PC-3 (cell line): ENCODE measurements around the gene RIMBP2. TPM values are rescaled to one million over a fixed set of nuclear protein-coding genes. Genes with fewer than 3 reads are reported as not detected.

Experiments
- ATAC-seq: fragments of 200-7000 bp; cut with Tn5 transposase; 2 replicates; pipeline ENCODE4 v1.9.1; 2020; ENCODE audit warnings: mild to moderate bottlenecking, moderate library complexity
- BruUV-seq: library from RNA; stranded (reverse); fragments of 400-500 nt; replicated peaks from 2 replicates; lab custom pipeline; 2021; lab: Mats Ljungman, UMichigan
- CTCF ChIA-PET: fragments of 300-600 bp; sonication (Branson Sonifier 250); formaldehyde crosslinking; loops from one replicate; lab custom pipeline; 2022; ENCODE audit warnings: antibody characterized with exemption; lab: Charles Lee
- POLR2A ChIA-PET: fragments of 300-600 bp; sonication (Branson Sonifier 250); formaldehyde crosslinking; loops from one replicate; lab custom pipeline; 2022; ENCODE audit warnings: antibody characterized with exemption; ENCODE audit not compliant: unreplicated experiment; lab: Charles Lee
- DNase-seq: peaks from one replicate; pipeline ENCODE4 v3.0.0-alpha.2; 2015
- H2AFZ ChIP-seq: fragments of 300-600 bp; sonication (generic); 2 replicates; pipeline ENCODE4 v1.6.0; 2016; ENCODE audit warnings: antibody characterized with exemption, low read length
- H3F3A ChIP-seq: fragments of 300-600 bp; sonication (generic); one replicate; pipeline ENCODE4 v1.6.0; 2017; ENCODE audit warnings: antibody characterized with exemption, low read length, control low read depth, mild to moderate bottlenecking; ENCODE audit not compliant: unreplicated experiment
- H3K27ac ChIP-seq: fragments of 300-600 bp; sonication (generic); 2 replicates; pipeline ENCODE4 v1.5.1; 2016; ENCODE audit warnings: mild to moderate bottlenecking, low read length
- H3K27me3 ChIP-seq: fragments of 300-600 bp; sonication (generic); 2 replicates; pipeline ENCODE4 v1.6.1; 2016; ENCODE audit warnings: low read length, mixed read lengths
- H3K36me3 ChIP-seq: fragments of 300-600 bp; sonication (generic); 2 replicates; pipeline ENCODE4 v1.6.1; 2016; ENCODE audit warnings: low read depth, mixed run types, low read length, mixed read lengths
- H3K4me1 ChIP-seq: fragments of 300-600 bp; sonication (generic); 2 replicates; pipeline ENCODE4 v1.5.1; 2016; ENCODE audit warnings: low read length; ENCODE audit not compliant: insufficient read depth
- H3K4me2 ChIP-seq: fragments of 300-600 bp; sonication (generic); 2 replicates; pipeline ENCODE4 v1.6.0; 2016; ENCODE audit warnings: low read length
- H3K4me3 ChIP-seq: fragments of 300-600 bp; sonication (generic); 2 replicates; pipeline ENCODE4 v1.5.1; 2016; ENCODE audit warnings: mild to moderate bottlenecking, low read length, mixed read lengths
- H3K79me2 ChIP-seq: fragments of 300-600 bp; sonication (generic); 2 replicates; pipeline ENCODE4 v1.6.1; 2017; ENCODE audit warnings: low read length, mixed read lengths
- H3K9ac ChIP-seq: fragments of 300-600 bp; sonication (generic); 2 replicates; pipeline ENCODE4 v1.6.0; 2016; ENCODE audit warnings: mild to moderate bottlenecking, low read length
- H3K9me2 ChIP-seq: fragments of 300-600 bp; sonication (generic); replicated peaks from 2 replicates; pipeline ENCODE4 v1.6.1; 2016; ENCODE audit warnings: mixed run types, low read length, mixed read lengths
- H3K9me3 ChIP-seq: fragments of 300-600 bp; sonication (generic); 2 replicates; pipeline ENCODE4 v1.6.1; 2016; ENCODE audit warnings: low read length, mixed read lengths
- H4K20me1 ChIP-seq: fragments of 300-600 bp; sonication (generic); 2 replicates; pipeline ENCODE4 v1.6.1; 2016; ENCODE audit warnings: low read length, mixed read lengths
- EZH2 ChIP-seq: fragments of 300-600 bp; sonication (generic); IDR thresholded peaks from one replicate; pipeline ENCODE4 v1.6.1; 2017; ENCODE audit warnings: antibody characterized with exemption, mild to moderate bottlenecking, low read length; ENCODE audit not compliant: unreplicated experiment
- EZH2phosphoT487 ChIP-seq: fragments of 300-600 bp; sonication (generic); IDR thresholded peaks from 2 replicates; pipeline ENCODE4 v1.6.1; 2018; ENCODE audit warnings: mild to moderate bottlenecking, antibody characterized with exemption, low read length, borderline replicate concordance
- intact Hi-C: fragments of 100-400 bp; cut with micrococcal nuclease; formaldehyde crosslinking; loops from 2 replicates; pipeline ENCODE4 v1.9.0; 2023
- total RNA-seq: library from RNA; depleted of rRNA; stranded (reverse); fragments of >200 nt; gene quantifications from 2 replicates; pipeline ENCODE4 v1.2.3, GENCODE V29; 2014
- TF ChIP-seq, protein P1 (sequence below): fragments of 300-600 bp; sonication (generic); conservative IDR thresholded peaks from 2 replicates; pipeline ENCODE4 v1.5.1; 2017; ENCODE audit warnings: antibody characterized with exemption, low read depth, mild to moderate bottlenecking, low read length

The RIMBP2 gene
- total RNA-seq, 1 experiment from 2014 or later = not detected

DNA sequence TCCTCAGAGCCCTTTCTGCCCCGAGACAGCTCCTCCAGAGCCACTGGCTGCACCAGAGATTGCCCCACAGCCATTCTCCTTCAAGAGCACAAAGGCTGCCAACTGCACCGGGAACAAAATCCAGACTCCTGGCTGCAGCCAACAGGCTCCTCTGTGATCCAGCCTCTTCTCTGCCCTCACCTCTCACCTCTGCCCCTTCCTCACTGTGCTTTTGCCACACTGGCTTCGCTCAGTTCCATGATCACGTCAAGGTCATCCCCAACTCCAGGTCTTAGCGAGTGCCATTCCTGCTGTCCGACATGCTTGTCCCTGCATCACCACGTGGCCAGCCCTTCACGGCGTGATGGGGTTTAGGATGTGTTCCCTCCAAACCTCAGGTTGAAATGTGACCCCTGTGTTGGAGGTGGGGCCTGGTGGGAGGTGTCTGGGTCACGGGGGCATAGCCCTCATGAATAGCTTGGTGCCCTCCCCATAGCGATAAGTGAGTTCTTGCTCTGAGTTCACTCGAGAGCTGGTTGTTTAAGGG lies 229.1 kb downstream of the RIMBP2 start:
- DNase-seq = no peak
- Histone ChIP-seq H3K4me3 (no peak overlapping the region), H4K20me1 (no peaks in the 10 kb centered on the region), H3F3A (no peaks in the 10 kb centered on the region), H3K4me2 (no peak overlapping the region), H3K79me2 (no peaks in the 10 kb centered on the region), H3K27ac (no peak overlapping the region), H3K27me3 (no peaks in the 10 kb centered on the region), H3K36me3 (no peaks in the 10 kb centered on the region), H3K4me1 (no peaks in the 10 kb centered on the region), H3K9me3 (no peaks in the 10 kb centered on the region), H3K9me2 (no peaks in the 10 kb centered on the region), H3K9ac (no peak overlapping the region), H2AFZ (no peak overlapping the region)
- intact Hi-C loops = no loop called here
- ATAC-seq = no peak
- BruUV-seq = no TSS peak
- TF ChIP-seq EZH2 = no peak
- TF ChIP-seq EZH2phosphoT487 = no peak
- TF ChIP-seq, protein P1, sequence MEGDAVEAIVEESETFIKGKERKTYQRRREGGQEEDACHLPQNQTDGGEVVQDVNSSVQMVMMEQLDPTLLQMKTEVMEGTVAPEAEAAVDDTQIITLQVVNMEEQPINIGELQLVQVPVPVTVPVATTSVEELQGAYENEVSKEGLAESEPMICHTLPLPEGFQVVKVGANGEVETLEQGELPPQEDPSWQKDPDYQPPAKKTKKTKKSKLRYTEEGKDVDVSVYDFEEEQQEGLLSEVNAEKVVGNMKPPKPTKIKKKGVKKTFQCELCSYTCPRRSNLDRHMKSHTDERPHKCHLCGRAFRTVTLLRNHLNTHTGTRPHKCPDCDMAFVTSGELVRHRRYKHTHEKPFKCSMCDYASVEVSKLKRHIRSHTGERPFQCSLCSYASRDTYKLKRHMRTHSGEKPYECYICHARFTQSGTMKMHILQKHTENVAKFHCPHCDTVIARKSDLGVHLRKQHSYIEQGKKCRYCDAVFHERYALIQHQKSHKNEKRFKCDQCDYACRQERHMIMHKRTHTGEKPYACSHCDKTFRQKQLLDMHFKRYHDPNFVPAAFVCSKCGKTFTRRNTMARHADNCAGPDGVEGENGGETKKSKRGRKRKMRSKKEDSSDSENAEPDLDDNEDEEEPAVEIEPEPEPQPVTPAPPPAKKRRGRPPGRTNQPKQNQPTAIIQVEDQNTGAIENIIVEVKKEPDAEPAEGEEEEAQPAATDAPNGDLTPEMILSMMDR = no peak
- CTCF ChIA-PET = interaction anchor here (0.6 kb wide), 1 partner anchor 291 kb away, joined by 4 read pairs; no protein-coding TSS in a partner anchor
- POLR2A ChIA-PET = no interaction called here

DNA sequence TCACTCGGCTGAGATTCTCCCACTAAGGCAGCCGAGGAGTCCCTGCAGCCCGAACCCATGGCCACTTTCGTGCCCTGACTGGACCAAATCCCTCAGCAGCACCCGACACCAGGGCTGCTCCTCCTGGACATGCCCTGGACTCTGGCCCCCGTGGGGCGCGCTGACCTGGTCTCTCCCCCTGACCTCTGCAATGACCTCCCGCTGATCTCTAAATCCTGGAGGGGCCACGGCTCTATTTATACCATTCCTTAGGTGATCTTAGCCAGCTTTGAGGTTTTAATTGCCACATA lies 230.0 kb downstream of the RIMBP2 start:
- CTCF ChIA-PET = interaction anchor here (0.6 kb wide), 1 partner anchor 292 kb away, joined by 4 read pairs; no protein-coding TSS in a partner anchor
- BruUV-seq = no TSS peak
- Histone ChIP-seq H3K36me3 (no peaks in the 10 kb centered on the region), H3K9me3 (no peaks in the 10 kb centered on the region), H2AFZ (no peak overlapping the region), H3K4me1 (no peaks in the 10 kb centered on the region), H3K27me3 (no peaks in the 10 kb centered on the region), H3K79me2 (no peaks in the 10 kb centered on the region), H3K27ac (no peak overlapping the region), H3K4me3 (no peak overlapping the region), H3K9ac (no peak overlapping the region), H3K9me2 (no peaks in the 10 kb centered on the region), H3F3A (no peaks in the 10 kb centered on the region), H3K4me2 (no peak overlapping the region), H4K20me1 (no peaks in the 10 kb centered on the region)
- no peak for DNase-seq
- TF ChIP-seq, protein P1 = no peak
- no peak for TF ChIP-seq EZH2
- TF ChIP-seq EZH2phosphoT487 = no peak
- ATAC-seq = no peak
- intact Hi-C loops = no loop called here
- POLR2A ChIA-PET = no interaction called here

DNA sequence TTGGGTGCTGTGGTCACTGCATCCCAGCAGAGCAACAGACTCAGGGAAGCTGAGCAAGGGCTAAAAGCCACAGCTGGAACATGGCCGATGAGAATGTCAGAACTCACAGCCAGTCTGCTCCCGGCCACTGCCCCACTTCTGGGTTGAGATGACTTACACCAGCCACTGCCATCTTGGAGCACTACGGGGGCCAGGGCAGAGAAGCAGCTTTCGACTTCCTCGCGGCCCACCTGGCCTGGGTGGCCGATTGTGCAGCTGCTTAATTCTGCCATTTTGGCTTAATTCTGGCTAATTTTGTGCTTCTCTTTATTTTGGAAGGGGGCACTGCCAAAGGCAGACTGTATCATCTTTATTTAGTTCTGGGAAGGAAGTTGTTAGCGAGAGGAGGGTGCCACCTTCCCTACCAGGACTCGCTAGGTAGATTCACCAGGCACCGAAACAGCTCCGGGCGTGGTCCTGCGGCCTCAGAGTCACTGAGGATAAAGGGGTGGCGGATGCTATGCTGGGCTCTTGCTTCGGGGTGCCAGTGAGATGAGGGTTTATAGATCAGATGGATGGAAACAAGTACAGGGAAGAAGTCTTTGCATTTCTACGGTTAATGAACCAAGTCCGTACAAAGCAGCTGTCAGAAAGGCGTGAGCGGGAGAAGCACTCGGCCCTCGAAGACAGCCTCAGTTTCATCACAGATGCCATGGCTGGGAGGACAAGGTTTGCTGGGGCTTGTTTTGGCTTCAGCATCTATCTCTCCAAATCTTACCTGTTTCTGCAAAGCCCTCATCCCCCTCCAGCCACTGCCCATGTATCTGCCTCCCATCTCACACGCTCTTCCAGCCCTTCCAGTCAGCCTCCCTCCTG lies 230.6 kb downstream of the RIMBP2 start:
- H3K9me3 ChIP-seq = no peaks in the 10 kb centered on the region
- H3F3A ChIP-seq = no peaks in the 10 kb centered on the region
- no peaks in the 10 kb centered on the region for H3K27me3 ChIP-seq
- H3K4me2 ChIP-seq = no peak overlapping the region
- ChIA-PET CTCF (no interaction called here), POLR2A (no interaction called here)
- no peak overlapping the region for H3K9ac ChIP-seq
- H2AFZ ChIP-seq = no peak overlapping the region
- ATAC-seq = no peak
- H4K20me1 ChIP-seq = no peaks in the 10 kb centered on the region
- H3K27ac ChIP-seq = no peak overlapping the region
- intact Hi-C loops = no loop called here
- TF ChIP-seq EZH2 = no peak
- no peak for TF ChIP-seq EZH2phosphoT487
- TF ChIP-seq, protein P1 = no peak
- H3K9me2 ChIP-seq = no peaks in the 10 kb centered on the region
- no peaks in the 10 kb centered on the region for H3K79me2 ChIP-seq
- no peaks in the 10 kb centered on the region for H3K36me3 ChIP-seq
- no peak overlapping the region for H3K4me3 ChIP-seq
- no TSS peak for BruUV-seq
- no peak for DNase-seq
- H3K4me1 ChIP-seq = no peaks in the 10 kb centered on the region
